COLO829 (cell line): Measurements from ENCODE around the gene PREX1.
A peak's percentile ranks its signal among the peaks of the same experiment; 100 is the strongest.
"Not testable (repeated sequence)": the region's sequence is repeated elsewhere in the genome, so short reads cannot be mapped to it uniquely, and the experiment has no call there.

ENCODE experiments used
- DNase-seq: peaks from one replicate; pipeline ENCODE4 v3.0.0; 2012; ENCODE audit warnings: low spot score

The PREX1 gene, protein sequence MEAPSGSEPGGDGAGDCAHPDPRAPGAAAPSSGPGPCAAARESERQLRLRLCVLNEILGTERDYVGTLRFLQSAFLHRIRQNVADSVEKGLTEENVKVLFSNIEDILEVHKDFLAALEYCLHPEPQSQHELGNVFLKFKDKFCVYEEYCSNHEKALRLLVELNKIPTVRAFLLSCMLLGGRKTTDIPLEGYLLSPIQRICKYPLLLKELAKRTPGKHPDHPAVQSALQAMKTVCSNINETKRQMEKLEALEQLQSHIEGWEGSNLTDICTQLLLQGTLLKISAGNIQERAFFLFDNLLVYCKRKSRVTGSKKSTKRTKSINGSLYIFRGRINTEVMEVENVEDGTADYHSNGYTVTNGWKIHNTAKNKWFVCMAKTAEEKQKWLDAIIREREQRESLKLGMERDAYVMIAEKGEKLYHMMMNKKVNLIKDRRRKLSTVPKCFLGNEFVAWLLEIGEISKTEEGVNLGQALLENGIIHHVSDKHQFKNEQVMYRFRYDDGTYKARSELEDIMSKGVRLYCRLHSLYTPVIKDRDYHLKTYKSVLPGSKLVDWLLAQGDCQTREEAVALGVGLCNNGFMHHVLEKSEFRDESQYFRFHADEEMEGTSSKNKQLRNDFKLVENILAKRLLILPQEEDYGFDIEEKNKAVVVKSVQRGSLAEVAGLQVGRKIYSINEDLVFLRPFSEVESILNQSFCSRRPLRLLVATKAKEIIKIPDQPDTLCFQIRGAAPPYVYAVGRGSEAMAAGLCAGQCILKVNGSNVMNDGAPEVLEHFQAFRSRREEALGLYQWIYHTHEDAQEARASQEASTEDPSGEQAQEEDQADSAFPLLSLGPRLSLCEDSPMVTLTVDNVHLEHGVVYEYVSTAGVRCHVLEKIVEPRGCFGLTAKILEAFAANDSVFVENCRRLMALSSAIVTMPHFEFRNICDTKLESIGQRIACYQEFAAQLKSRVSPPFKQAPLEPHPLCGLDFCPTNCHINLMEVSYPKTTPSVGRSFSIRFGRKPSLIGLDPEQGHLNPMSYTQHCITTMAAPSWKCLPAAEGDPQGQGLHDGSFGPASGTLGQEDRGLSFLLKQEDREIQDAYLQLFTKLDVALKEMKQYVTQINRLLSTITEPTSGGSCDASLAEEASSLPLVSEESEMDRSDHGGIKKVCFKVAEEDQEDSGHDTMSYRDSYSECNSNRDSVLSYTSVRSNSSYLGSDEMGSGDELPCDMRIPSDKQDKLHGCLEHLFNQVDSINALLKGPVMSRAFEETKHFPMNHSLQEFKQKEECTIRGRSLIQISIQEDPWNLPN (N-terminal part only)

DNA sequence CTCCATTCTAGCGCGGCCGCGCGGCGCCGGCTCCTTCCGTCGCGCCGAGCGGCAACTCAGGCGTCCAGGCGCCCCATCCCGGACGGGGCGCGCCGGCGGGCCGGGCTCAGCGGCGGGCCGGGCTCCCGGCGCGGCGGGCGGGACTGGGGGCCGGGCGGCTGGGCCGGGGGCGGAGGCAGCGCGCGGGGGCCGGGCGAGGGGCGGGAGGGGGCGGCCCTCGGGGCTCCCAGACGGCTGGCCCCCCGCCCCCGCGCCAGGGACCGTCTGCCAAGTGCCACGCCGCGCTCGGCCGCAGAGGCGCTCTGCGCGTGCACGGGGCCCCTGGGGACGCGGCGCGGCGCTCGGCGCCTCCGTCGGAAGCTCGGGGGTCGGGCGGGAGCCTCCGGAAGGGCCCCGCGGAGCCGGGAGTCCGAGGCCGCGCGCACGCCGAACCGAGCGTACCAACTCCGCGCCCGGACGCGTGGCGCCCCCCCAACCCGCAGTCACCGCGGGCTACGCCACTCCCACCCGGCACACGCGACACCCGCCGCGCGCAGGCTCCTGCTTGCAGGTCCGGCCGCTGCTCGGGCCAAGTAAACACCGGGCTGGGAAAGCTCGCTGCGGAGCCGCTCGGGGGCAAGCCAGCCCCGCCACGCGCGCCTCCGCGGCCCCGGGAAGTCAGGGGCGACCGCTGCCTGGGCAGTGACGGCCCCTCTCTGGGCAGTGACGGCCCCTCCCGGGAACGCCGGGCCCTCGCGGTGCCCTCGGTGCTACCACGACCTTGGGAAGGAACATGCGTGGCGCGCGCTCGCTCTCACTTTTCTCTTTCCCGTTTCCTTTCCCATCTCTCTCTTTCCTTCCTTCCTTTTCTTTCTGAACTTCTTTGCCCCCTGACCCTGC is at the start of gene PREX1:
Gene PREX1, minus strand, starts transcription at position 145 of the 879 bp plus-strand sequence. Its CDS starts 139 bp downstream, at position 6.
- DNase-seq, result peak; percentile 78

DNA sequence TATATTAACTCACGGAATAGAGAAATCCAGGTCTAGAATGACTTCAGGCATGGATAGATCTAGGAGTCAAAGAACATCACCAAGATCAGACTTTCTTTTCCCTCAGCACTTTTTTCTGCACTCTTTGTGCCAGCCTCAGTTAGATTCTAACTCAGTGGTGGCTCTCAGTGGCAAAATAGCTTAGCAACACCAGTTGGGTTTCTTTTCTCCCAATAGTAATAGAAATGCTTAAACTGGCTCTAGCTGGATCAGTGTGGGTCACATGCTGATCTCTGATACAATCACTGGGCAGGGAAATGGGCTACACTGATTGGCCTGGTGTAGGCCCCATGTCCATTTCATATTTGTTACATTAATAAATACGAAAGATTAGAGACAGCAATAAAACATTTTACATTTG is 49.5 kb upstream of the PREX1 start:
- no peak for DNase-seq

DNA sequence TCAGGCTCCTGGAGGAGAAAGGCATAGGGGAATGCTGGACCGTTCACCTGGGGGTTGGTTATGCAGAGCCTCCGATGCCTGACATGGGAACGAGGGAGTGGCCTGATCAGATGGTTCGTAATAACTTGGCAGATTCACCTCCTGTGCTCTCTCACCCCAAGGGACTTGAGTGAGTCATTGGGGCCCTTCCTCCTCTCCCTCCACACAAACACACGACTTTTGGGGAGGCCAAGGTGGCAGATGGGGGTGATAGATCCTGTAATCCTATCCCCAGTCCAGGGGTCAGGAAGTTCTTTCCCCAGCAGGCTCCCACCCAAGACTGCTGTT is 48.1 kb upstream of the PREX1 start:
- DNase-seq, result no peak

DNA sequence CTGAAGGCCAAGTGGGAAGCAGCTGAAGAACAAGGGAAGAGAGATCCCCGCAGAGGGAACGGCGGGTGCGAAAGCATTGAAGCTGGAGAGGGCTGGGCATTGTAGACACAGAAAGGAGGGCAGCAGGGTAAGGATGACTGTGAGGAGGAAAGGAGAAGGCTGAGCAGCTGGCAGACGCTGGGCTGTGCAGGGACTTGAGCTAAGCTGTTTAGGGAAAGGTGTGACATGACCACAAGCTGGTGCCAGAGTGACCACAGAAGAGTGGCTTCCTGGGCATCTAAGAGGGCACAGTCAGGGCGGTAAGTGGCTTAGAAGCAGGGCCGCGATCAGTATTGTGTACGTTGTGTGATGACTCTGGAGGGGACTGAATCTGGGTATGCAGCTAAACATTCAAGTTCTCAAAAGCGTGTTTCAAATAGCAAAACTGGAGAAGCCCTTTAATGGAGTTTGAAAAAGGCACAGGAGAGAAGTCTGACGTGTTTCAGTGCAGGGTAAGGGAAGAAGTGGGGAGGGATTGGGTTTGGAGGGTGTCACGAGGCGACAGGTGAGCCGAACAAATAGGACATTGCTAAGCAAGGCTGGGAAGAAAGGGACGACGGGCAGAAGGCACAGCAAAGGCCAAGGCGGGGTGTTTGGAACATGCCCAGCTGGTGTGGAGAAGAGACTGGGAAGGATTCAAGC is 47.6 kb upstream of the PREX1 start:
- no peak for DNase-seq

DNA sequence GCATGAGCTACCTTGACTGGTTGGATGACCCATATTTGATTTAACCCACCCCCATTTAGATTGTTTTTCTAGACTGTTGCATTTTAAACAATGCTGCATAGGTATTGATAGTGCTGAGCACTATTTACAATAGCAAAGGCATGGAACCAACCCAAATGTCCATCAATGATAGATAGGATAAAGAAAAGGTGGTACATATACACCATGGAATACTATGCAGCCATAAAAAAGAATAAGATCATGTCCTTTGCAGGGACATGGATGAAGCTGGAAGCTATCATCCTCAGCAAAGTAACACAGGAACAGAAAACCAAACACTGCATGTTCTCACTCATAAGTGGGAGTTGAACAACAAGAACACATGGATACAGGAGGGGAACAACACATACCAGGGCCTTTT is 41.6 kb upstream of the PREX1 start:
- DNase-seq, result not testable (repeated sequence)

DNA sequence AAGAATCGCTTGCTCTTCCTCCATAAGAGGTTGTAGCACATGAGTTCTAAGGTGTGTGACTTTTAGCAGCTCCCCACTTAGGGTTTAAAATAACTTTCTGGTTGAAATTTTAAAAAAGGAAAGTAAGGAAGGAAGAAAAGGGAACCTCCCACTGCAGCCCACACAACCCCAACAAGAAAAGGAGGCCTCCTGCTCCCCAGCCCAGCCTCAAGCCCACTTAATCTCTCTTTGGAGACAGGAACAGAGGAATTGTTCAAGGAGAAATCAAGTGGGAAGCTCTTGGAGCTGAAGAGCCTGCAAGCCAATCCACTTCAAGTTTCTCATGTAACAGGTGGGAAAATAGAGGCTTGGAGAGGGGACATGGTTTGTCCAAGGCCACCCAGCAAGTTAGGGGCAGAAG is 39.1 kb upstream of the PREX1 start:
- DNase-seq, result no peak

DNA sequence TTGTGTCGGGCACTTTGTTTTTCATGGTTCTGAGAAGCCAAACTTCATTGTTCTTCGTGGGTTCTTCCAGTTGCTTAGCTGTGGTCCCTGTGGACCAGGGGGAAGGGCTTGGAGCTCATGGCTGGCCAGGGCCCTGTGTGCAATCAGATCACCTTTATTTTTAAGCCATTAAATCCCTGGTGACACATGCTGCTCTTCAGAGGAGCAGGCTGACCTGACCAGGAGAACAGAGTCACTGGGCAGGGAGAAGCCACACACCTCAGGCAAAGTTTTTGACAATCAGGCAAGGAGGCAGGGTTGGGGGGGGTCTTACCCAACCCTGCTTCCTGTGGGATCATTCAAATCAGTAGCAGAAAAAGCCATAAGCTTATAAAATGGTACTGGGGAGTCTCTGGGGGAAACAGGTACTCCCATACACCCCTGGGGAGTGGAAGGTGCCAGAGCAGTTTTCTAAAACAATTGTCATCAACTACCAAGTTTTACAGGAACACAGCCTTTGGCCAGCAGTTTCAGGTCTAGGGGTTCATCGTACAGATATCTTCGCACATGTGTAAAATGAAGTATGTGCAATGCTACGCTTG is 37.0 kb upstream of the PREX1 start:
- no peak for DNase-seq

DNA sequence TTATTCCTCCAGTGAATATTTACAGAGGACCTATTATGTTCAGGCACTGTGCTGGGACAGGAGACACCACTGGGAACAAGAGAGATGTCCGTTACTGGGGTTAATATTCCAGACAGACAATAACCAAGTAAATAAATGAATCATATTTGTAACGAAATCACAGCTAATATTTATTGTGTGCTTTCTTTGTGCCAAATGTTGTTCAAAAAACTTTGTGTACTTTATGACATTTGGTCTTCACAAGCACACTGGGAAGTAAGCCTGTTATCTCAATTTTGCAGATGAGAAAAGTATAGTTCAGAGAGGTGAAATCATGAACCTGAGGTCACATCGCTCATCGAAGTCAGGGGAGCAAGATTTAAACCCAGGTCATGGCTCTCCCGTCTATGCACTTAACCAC is 36.5 kb upstream of the PREX1 start:
- no peak for DNase-seq

DNA sequence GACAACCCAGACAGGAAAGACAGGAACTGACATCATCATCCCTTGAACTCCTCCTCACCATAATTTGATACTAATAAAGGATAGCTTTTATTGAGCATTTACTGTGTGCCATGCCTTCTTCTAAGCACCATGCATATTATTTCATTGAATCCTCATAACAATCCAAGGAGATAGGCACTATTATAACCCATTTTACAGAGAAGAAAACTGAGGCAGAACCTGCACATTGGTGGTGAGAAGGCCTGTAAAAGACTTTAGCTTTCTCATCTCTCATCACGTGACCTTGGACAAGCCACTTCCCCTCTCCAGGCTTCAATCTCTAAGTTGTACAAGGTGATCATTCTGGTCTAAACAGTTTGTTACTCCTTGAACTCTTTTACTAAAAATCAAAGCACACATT is 34.5 kb upstream of the PREX1 start:
- DNase-seq, result no peak

DNA sequence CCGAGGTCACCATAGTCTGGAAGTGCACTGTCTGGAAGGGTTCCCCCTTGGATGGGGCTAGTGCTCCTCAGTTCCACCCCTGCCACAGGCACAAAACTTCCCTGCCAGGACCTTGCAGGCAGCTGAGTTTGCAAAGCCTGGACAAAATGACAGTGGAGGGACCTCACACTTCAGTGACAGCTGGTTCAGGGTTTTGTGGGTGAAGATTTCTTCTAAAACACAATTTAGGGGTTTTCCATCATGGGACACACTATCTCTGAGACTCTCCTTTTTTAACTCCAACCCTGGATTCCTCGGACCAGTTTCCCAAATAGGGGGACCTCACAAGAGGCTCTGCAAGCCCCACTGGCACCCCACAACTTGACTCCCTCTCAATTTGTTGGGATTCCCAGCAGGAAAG is 33.6 kb upstream of the PREX1 start:
- DNase-seq, result no peak

DNA sequence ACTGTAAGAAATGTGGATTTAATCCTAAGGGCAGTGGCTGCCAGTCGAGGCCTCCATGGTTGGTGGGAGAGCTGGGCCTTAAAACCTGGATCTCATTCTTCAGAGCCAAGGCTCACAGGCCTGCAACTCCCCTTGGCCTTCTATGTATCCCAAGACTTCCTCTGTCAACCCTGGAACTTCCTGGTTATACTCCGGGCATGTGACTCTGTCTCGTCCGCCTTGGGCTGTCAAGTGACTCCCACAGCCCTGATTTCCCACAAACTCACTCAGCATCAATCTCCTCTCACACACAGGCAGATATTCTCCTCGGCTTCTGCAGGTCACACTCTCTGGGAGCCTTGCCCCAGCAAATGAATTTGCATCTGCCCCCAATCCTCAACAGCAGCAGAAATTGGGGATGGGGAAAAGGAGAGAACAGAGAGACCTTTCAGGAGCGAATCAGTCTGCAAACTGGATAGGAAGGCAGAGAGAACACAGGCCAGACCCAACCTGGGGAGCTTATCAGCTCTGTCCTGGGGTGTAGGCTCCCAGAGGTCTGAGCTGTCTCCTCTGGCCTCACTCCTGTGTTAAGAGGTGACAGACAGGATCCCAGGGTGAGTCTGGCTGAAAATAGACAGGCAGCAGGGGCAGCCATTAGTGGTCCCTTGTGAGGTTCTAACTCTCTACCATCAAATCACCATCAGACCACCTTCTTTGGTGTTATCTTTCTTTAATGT is 30.4 kb upstream of the PREX1 start:
- peak; percentile 68 for DNase-seq

DNA sequence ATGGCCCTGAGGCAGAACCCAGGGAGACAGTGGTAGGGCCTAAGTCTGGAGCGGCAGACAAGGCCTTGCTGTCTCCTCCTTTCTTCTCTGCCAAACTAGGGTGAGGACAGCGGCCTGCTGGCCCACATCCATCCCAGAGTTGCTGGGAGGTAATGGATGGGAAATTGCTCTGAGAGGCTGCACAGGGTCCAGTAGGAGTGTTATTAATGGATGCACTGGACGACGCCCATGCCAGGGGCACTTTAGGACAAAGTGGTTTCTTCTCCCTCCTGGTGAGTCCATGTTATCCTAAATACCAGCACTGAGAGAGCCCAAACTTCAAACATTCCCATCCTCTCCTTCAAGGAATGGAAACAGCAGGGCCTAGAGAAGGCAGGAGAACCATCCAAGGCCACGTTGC is 28.3 kb upstream of the PREX1 start:
- DNase-seq, result no peak

DNA sequence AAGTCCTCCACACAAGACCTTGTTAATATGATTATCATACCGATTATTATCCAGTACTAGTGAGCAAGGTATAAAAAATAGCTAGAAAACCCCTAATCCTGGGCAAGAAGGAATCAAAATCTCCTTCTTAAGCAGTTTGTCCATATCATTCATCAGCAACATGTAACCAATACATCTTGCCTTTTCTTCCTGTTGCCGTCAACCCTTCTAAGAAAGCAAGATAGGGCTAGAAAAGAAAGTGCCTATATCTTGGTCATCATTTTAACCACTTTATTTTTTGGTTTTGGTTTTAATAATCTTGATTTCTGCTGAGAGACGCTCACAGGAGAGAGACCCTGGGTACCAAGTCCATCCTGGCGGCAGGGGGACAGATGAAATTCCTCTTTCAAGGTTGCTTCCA is 27.2 kb upstream of the PREX1 start:
- no peak for DNase-seq

DNA sequence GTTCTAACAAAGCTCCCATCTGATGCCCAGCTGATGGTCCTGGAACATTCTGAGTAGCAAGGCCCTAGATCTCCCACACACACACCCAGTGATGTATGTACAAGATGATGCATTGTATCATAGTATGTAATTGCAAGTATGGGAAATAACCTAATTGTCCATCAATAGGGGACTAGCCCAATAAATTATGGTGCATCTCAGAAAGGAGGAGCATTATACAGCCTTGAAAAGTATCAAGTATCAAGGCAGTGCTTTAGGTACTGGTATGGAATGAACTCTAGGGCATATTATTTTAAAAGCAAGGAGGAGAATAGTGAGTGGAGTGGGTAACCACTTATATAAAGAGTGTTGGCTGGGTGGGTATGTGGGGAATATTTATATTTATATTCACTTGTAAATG is 24.8 kb upstream of the PREX1 start:
- DNase-seq, result no peak

DNA sequence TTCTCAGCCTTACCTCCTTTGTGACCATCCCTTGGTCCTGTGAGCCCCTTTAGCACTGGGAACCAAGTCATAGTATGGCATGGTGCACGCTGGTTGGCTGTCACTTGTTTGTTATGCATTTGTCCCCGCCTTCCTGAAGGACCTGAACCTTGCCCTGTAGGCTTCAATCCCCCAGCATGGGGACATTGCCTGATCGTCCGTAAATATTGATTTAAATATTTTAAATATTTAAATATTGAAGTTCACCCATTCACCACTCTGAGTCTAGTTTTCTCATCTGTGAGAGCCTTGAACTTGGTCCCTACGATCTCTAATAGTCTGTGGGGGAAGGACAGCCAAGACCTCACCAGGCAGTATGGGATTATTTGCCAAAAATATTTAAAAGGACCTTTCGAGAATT is 23.8 kb upstream of the PREX1 start:
- no peak for DNase-seq

DNA sequence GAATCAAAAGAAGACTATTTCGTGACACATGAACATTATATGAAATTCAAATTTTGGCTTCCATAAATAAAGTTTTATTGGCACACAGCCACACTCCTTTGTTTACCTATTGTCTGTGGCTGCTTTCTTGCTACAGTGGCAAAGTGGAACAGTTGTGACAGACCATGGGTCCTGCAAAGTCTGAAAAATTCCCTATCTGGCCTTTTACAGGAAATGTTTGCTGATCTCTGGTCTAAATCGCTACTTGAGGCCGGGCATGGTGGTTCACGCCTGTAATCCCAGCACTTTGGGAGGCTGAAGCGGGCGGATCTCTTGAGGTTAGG is 23.1 kb upstream of the PREX1 start:
- no peak for DNase-seq

DNA sequence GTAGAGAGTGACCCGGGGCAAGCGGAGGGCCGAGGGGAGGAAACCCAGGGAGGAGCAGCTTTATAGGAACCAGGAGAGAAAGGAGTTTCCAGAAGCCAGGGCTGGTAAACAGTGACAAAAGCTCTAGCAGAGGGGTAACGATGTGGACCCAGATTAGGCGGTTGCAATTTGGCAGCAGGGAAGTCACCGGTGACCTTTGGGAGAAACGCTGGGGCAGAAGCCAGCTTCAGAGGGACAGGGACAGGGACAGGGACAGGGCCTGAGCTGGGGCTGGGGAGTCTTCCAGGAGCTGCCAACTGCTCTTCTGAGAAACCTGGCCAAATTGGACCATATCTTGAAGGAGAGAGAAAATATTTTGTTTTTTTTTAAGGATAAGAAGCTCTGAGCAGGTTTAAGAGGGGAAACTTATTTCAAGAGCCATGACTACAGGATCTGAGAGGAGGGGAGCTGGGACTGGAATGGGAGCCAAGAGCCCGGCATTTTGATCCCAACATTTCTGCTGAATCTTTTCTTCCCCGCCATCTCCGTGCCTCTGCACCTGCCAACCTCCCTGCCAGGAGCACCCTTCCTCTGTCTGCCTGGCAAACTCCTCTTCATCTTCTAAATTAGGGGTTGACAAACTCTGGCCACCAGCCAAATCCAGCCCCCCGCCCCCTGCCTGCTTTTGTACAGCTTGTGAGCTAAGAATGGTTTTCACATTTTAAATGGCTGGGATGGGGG is 22.6 kb upstream of the PREX1 start:
- DNase-seq, result no peak

DNA sequence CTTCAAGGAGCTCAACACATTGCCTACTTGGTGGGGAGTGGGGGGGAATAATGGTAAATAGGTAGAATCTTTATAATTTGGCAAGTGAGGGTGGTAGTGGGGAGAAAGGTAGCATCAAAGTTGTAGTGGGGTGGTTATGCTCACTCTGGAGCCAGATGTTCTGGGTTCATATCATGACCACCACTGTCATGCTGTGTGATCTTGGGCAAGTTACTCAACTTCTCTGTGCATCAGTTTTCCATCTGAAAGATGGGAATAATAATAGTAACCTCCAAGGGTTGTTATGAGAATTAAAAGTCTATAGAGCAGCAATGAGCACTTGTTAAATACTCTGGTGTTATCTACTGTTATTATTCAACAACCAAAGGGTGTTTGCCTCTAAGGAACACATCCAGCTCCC is 22.0 kb upstream of the PREX1 start:
- DNase-seq, result no peak

DNA sequence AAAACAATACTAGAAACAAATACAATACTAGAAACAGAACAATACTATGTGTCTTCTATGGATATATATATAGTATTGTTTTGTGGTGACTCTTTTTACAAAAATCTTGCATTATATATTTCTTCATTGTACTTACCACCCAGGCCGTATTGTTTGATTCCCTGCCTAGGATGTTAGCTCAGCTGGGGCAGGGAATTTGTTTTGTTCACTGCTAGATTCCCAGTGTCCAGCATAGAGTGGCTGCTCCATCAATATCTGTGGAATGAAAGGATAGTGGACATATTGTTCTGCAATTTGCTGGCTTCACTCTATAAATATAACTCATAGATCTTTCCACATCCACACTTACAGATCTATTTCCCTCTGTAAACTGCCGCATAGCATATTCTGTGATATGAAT is 21.5 kb upstream of the PREX1 start:
- no peak for DNase-seq
